Brain microvascular endothelial cell (primary cell): ENCODE data around the gene KCNMA1.

ENCODE experiments used
- DNase-seq: peaks from one replicate; pipeline ENCODE4 v3.0.0-alpha.2; 2020
- H3K27ac ChIP-seq: fragments of 250-450 bp; sonication (Bioruptor Pico); 2 replicates; pipeline ENCODE4 v1.5.1; 2020; ENCODE audit warnings: mild to moderate bottlenecking, moderate library complexity
- H3K27me3 ChIP-seq: fragments of 250-450 bp; sonication (Bioruptor Pico); replicated peaks from 2 replicates; pipeline ENCODE4 v1.5.1; 2020; ENCODE audit warnings: mild to moderate bottlenecking
- H3K36me3 ChIP-seq: fragments of 250-450 bp; sonication (Bioruptor Pico); replicated peaks from 2 replicates; pipeline ENCODE4 v1.5.1; 2020; ENCODE audit warnings: mild to moderate bottlenecking
- H3K4me3 ChIP-seq: 2 replicates; pipeline ENCODE4 v1.5.1; 2011; ENCODE audit warnings: low read depth, mild to moderate bottlenecking, control low read depth, low read length, moderate library complexity
- CTCF ChIP-seq: IDR thresholded peaks from 2 replicates; pipeline ENCODE4 v1.5.1; 2011; ENCODE audit warnings: low read depth, mild to moderate bottlenecking, moderate library complexity, low read length, control low read depth, inconsistent platforms; ENCODE audit errors: missing control alignments
- in situ Hi-C: cut with HindIII; loops from 2 replicates; pipeline ENCODE4 v1.10.0; 2017; ENCODE audit warnings: low sequenced_read_pairs, low pct_ligation_motif_present

KCNMA1 gene

GRCh38 chr10:77075926-77076325, 561.7 kb downstream of the KCNMA1 start:
- Histone ChIP-seq H3K27me3 (no peaks in the 10 kb centered on the region), H3K36me3 (peaks cover 7% of the 10 kb centered on the region), H3K27ac (no peak overlapping the region), H3K4me3 (no peak overlapping the region)
- TF ChIP-seq CTCF: no peak
- no peak for DNase-seq
- in situ Hi-C loops: no loop called here

GRCh38 chr10:77074104-77074624, 563.4 kb downstream of the KCNMA1 start:
- no peak for DNase-seq
- Histone ChIP-seq H3K27me3 (no peaks in the 10 kb centered on the region), H3K36me3 (peaks cover 7% of the 10 kb centered on the region), H3K27ac (no peak overlapping the region), H3K4me3 (no peak overlapping the region)
- no peak for TF ChIP-seq CTCF
- in situ Hi-C loops: no loop called here

- no peak for TF ChIP-seq CTCF
- no peaks in the 10 kb centered on the region for H3K27me3 ChIP-seq
- H3K36me3 ChIP-seq: peaks cover 7% of the 10 kb centered on the region
Measured at GRCh38 chr10:77073663-77073960, 564.0 kb downstream of the KCNMA1 start.

GRCh38 chr10:77072836-77073662, 564.6 kb downstream of the KCNMA1 start:
- H3K27me3 ChIP-seq: no peaks in the 10 kb centered on the region
- H3K27ac ChIP-seq: no peak overlapping the region
- DNase-seq: no peak
- H3K4me3 ChIP-seq: no peak overlapping the region
- TF ChIP-seq CTCF: no peak
- in situ Hi-C loops: no loop called here
- peaks cover 7% of the 10 kb centered on the region for H3K36me3 ChIP-seq

More at GRCh38 chr10:77073663-77073960, 564.0 kb downstream of the KCNMA1 start:
- H3K27ac ChIP-seq: no peak overlapping the region
- in situ Hi-C loops: no loop called here
- no peak overlapping the region for H3K4me3 ChIP-seq
- no peak for DNase-seq

GRCh38 chr10:77072361-77072835, 565.2 kb downstream of the KCNMA1 start:
- TF ChIP-seq CTCF: no peak
- Histone ChIP-seq H3K36me3 (peaks cover 7% of the 10 kb centered on the region), H3K4me3 (no peak overlapping the region), H3K27ac (no peak overlapping the region), H3K27me3 (no peaks in the 10 kb centered on the region)
- in situ Hi-C loops: no loop called here
- DNase-seq: no peak
